Measurements from ENCODE around the gene SLC35E2B. TPM values are rescaled to one million over a fixed set of nuclear protein-coding genes. Genes with fewer than 3 reads are reported as not detected.
"Not testable (repeated sequence)": the region's sequence is repeated elsewhere in the genome, so short reads cannot be mapped to it uniquely, and the experiment has no call there.

SLC35E2B gene
- total and polyA plus RNA-seq, 2 donors, result 22.5 to 45.6 TPM

GRCh38 chr1:1729116-1729816 is 36.7 kb upstream of the SLC35E2B start:
- WGBS, result 98% methylated on average over 12 of the region's 18 CpGs
- not testable (repeated sequence) for H3K27me3 ChIP-seq (ENCODE audit: control insufficient read depth in 2 of 2, insufficient read depth in 1 of 2, low read length in 1 of 2); H3K4me3 ChIP-seq (ENCODE audit: low read length in 2 of 2); H3K9me3 ChIP-seq (ENCODE audit: control insufficient read depth in 2 of 2, insufficient read depth in 1 of 2, low read length in 1 of 2); H3K27ac ChIP-seq (ENCODE audit: low read depth in 1 of 2, low read length in 1 of 2); DNase-seq (ENCODE audit: low read depth in 6 of 9, low spot score in 9 of 9); H3K4me1 ChIP-seq (ENCODE audit: control insufficient read depth in 2 of 2, insufficient read depth in 2 of 2, low read length in 2 of 2)
- peaks cover 14 to 21% of the 10 kb centered on the region in 2 donors for H3K36me3 ChIP-seq (ENCODE audit: control insufficient read depth in 2 of 2, insufficient read depth in 2 of 2, low read length in 1 of 2)

GRCh38 chr1:1728308-1729005 is 35.9 kb upstream of the SLC35E2B start:
- peaks cover 14 to 21% of the 10 kb centered on the region in 2 donors for H3K36me3 ChIP-seq (ENCODE audit: control insufficient read depth in 2 of 2, insufficient read depth in 2 of 2, low read length in 1 of 2)
- not testable (repeated sequence) for DNase-seq (ENCODE audit: low read depth in 6 of 9, low spot score in 9 of 9); H3K4me3 ChIP-seq (ENCODE audit: low read length in 2 of 2); H3K9me3 ChIP-seq (ENCODE audit: control insufficient read depth in 2 of 2, insufficient read depth in 1 of 2, low read length in 1 of 2); H3K4me1 ChIP-seq (ENCODE audit: control insufficient read depth in 2 of 2, insufficient read depth in 2 of 2, low read length in 2 of 2); H3K27me3 ChIP-seq (ENCODE audit: control insufficient read depth in 2 of 2, insufficient read depth in 1 of 2, low read length in 1 of 2); H3K27ac ChIP-seq (ENCODE audit: low read depth in 1 of 2, low read length in 1 of 2)
- 88% methylated on average over 12 of the region's 14 CpGs for WGBS

- DNase-seq (ENCODE audit: low read depth in 6 of 9, low spot score in 9 of 9); H3K27ac ChIP-seq (ENCODE audit: low read depth in 1 of 2, low read length in 1 of 2); H3K4me1 ChIP-seq (ENCODE audit: control insufficient read depth in 2 of 2, insufficient read depth in 2 of 2, low read length in 2 of 2): not testable (repeated sequence)
These were observed 34.6 kb upstream of the SLC35E2B start for GRCh38 chr1:1727131-1727651.

DNA sequence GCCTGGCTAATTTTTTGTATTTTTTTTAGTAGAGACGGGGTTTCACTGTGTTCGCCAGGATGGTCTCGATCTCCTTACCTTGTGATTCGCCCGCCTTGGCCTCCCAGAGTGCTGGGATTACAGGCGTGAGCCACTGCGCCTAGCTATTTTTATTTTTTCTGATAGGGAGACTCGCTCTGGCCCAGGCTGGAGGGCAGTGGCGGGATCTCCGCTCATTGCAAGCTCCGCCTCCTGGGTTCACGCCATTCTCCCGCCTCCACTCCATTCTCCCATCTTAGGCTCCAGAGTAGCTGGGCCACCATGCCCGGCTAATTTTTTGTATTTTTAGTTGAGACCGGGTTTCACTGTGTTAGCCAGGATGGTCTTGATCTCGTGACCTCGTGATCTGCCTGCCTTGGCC is 33.5 kb upstream of the SLC35E2B start:
- H3K27me3 ChIP-seq (ENCODE audit: control insufficient read depth in 2 of 2, insufficient read depth in 1 of 2, low read length in 1 of 2); H3K4me3 ChIP-seq (ENCODE audit: low read length in 2 of 2); H3K27ac ChIP-seq (ENCODE audit: low read depth in 1 of 2, low read length in 1 of 2); DNase-seq (ENCODE audit: low read depth in 6 of 9, low spot score in 9 of 9); H3K4me1 ChIP-seq (ENCODE audit: control insufficient read depth in 2 of 2, insufficient read depth in 2 of 2, low read length in 2 of 2); H3K9me3 ChIP-seq (ENCODE audit: control insufficient read depth in 2 of 2, insufficient read depth in 1 of 2, low read length in 1 of 2): not testable (repeated sequence)
- WGBS, result 97% methylated on average over 17 of the region's 17 CpGs
- peaks cover 9 to 14% of the 10 kb centered on the region in 2 donors for H3K36me3 ChIP-seq (ENCODE audit: control insufficient read depth in 2 of 2, insufficient read depth in 2 of 2, low read length in 1 of 2)

More at GRCh38 chr1:1727131-1727651, 34.6 kb upstream of the SLC35E2B start:
- not testable (repeated sequence) for H3K9me3 ChIP-seq (ENCODE audit: control insufficient read depth in 2 of 2, insufficient read depth in 1 of 2, low read length in 1 of 2); H3K4me3 ChIP-seq (ENCODE audit: low read length in 2 of 2); H3K27me3 ChIP-seq (ENCODE audit: control insufficient read depth in 2 of 2, insufficient read depth in 1 of 2, low read length in 1 of 2)
- WGBS, result 95% methylated on average over 11 of the region's 12 CpGs
- H3K36me3 ChIP-seq (ENCODE audit: control insufficient read depth in 2 of 2, insufficient read depth in 2 of 2, low read length in 1 of 2), result peaks cover 6 to 13% of the 10 kb centered on the region in 2 donors

- peak; percentile 90 to 100 (median 100) for DNase-seq (ENCODE audit: low read depth in 6 of 9, low spot score in 9 of 9)
- not testable (repeated sequence) for H3K27me3 ChIP-seq (ENCODE audit: control insufficient read depth in 2 of 2, insufficient read depth in 1 of 2, low read length in 1 of 2); H3K4me1 ChIP-seq (ENCODE audit: control insufficient read depth in 2 of 2, insufficient read depth in 2 of 2, low read length in 2 of 2); H3K9me3 ChIP-seq (ENCODE audit: control insufficient read depth in 2 of 2, insufficient read depth in 1 of 2, low read length in 1 of 2)
- H3K27ac ChIP-seq (ENCODE audit: low read depth in 1 of 2, low read length in 1 of 2), result peak within 1 kb of the TSS; percentile 80 to 90
- peaks cover 5 to 20% of the 10 kb centered on the region in 2 donors for H3K36me3 ChIP-seq (ENCODE audit: control insufficient read depth in 2 of 2, insufficient read depth in 2 of 2, low read length in 1 of 2)
- under 1% methylated on average over 48 of the region's 78 CpGs for WGBS
- H3K4me3 ChIP-seq (ENCODE audit: low read length in 2 of 2), result peak within 1 kb of the TSS; percentile 44 to 73
These were observed 31.7 kb upstream of the SLC35E2B start, which contains the start of gene CDK11A for GRCh38 chr1:1724035-1724864. Gene CDK11A, minus strand, starts transcription at chr1:1724357. Its CDS starts 1,539 bp downstream, at chr1:1722818.

DNA sequence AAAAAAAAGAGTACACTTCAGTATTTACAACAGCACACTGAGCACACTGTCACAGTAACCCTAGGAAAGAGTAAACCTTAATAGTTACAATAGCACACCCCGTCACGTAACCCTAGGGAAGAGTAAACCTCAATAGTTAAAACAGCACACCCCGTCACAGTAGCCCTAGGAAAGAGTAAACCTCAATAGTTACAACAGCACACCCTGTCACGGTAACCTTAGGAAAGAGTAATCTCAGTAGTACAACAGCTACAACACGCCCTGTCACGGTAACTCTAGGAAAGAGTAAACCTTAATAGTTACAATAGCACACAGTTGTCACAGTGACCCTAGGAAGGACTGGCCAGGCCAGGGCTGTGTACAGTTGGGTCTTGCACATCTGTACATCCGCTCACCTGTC is 28.6 kb upstream of the SLC35E2B start:
- H3K4me3 ChIP-seq (ENCODE audit: low read length in 2 of 2), result no peak overlapping the region
- H3K36me3 ChIP-seq (ENCODE audit: control insufficient read depth in 2 of 2, insufficient read depth in 2 of 2, low read length in 1 of 2), result peaks cover 11 to 32% of the 10 kb centered on the region in 2 donors
- no peaks in the 10 kb centered on the region for H3K9me3 ChIP-seq (ENCODE audit: control insufficient read depth in 2 of 2, insufficient read depth in 1 of 2, low read length in 1 of 2)
- H3K27me3 ChIP-seq (ENCODE audit: control insufficient read depth in 2 of 2, insufficient read depth in 1 of 2, low read length in 1 of 2), result no peaks in the 10 kb centered on the region
- no peak overlapping the region for H3K27ac ChIP-seq (ENCODE audit: low read depth in 1 of 2, low read length in 1 of 2)
- 83% methylated on average over 7 of the region's 7 CpGs for WGBS
- H3K4me1 ChIP-seq (ENCODE audit: control insufficient read depth in 2 of 2, insufficient read depth in 2 of 2, low read length in 2 of 2), result no peaks in the 10 kb centered on the region
- DNase-seq (ENCODE audit: low read depth in 6 of 9, low spot score in 9 of 9), result no peak

DNA sequence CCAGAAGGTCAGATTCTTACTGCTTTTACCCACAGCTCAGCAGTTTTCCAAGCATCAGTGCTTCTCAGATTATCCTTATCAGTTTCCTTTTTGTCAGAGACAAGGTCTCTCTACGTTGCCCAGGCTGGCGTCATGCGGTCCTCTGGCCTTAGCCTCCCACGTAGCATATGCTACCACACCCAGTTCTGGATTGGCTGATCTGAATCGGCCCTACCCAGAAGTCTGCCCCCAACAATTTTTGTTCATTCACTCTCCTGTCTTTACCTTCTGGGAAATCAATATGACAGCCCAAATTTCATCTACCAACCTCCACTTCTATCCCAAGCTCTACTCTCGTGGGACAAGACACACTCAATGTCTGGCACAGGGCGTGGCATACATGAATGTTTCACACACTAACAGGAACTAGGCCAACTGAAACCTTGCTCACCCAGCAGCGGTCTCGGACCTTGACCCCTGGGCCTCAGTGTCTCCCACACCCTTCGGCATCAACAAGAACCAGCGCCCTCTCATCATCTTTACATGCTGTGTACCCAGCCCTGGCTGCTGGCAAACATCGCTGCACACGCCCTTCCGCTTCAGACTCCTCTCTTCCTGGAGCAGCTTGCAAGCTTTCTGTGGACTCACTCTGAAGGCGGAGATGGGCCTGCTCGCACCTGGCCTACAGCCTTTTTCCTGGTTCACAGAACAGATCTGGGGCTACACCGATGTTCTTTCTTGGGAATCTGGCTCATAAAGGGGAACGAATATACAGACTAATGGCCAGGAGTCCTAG is 22.7 kb upstream of the SLC35E2B start:
- H3K9me3 ChIP-seq (ENCODE audit: control insufficient read depth in 2 of 2, insufficient read depth in 1 of 2, low read length in 1 of 2); H3K27me3 ChIP-seq (ENCODE audit: control insufficient read depth in 2 of 2, insufficient read depth in 1 of 2, low read length in 1 of 2); H3K27ac ChIP-seq (ENCODE audit: low read depth in 1 of 2, low read length in 1 of 2); H3K4me3 ChIP-seq (ENCODE audit: low read length in 2 of 2); H3K4me1 ChIP-seq (ENCODE audit: control insufficient read depth in 2 of 2, insufficient read depth in 2 of 2, low read length in 2 of 2); DNase-seq (ENCODE audit: low read depth in 6 of 9, low spot score in 9 of 9): not testable (repeated sequence)
- WGBS, result 93% methylated on average over 14 of the region's 18 CpGs
- peaks cover 12 to 19% of the 10 kb centered on the region in 2 donors for H3K36me3 ChIP-seq (ENCODE audit: control insufficient read depth in 2 of 2, insufficient read depth in 2 of 2, low read length in 1 of 2)

DNA sequence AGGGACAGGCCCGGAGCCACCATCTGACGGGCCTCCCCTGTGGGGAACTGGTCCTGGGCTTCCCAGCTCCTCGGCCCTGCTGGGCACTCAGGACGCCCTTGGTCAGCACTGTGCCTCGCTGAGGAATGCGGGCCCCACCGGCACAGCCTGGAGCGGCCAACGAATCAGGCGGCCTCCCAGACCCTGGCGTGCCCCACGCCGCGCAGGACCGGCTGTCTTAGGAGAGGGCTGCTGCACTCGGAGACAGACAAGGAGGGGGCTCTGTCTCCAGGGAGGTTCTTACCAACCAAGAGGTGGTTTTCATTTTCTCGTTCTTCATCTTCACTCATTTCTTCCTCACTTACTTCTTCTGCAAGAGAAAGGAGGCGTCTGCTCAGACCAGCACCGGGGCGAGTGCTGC is 15.3 kb upstream of the SLC35E2B start:
- H3K4me1 ChIP-seq (ENCODE audit: control insufficient read depth in 2 of 2, insufficient read depth in 2 of 2, low read length in 2 of 2); H3K27me3 ChIP-seq (ENCODE audit: control insufficient read depth in 2 of 2, insufficient read depth in 1 of 2, low read length in 1 of 2); DNase-seq (ENCODE audit: low read depth in 6 of 9, low spot score in 9 of 9); H3K27ac ChIP-seq (ENCODE audit: low read depth in 1 of 2, low read length in 1 of 2); H3K4me3 ChIP-seq (ENCODE audit: low read length in 2 of 2); H3K9me3 ChIP-seq (ENCODE audit: control insufficient read depth in 2 of 2, insufficient read depth in 1 of 2, low read length in 1 of 2): not testable (repeated sequence)
- 100% methylated on average over 4 of the region's 20 CpGs for WGBS
- peaks cover 5 to 13% of the 10 kb centered on the region in 2 donors for H3K36me3 ChIP-seq (ENCODE audit: control insufficient read depth in 2 of 2, insufficient read depth in 2 of 2, low read length in 1 of 2)
